ENCODE data around the gene CTBP2.

Gene CTBP2

DNA sequence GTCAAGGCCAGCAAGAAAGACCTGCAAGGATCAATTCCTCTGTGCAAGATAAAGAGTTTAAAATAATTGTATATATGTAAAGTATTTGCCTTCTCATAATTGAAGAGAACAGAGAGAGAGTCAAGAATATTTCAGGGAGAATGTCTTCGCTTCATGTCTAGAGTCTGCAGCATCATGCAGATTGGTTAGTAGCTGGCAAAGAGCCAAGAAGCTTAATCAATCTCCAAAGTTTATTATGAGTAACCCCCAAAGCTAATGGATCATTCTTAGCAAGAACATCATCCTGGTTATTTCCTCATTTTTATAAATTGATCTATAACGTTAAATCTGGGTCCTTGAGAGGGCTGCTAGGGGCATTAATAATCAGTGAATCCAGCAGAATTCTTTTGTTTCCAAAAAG is 38.9 kb upstream of the CTBP2 start:
- no peak overlapping the region for H3K4me3 ChIP-seq
- no peak for TF ChIP-seq CTCF (IDR thresholded peaks at IDR 0.05)
- intact Hi-C loops (cut with DNase I; ENCODE audit: low total_unique reads): no loop called here
- no peaks in the 10 kb centered on the region for H3K27me3 ChIP-seq
- H3K27ac ChIP-seq: no peak overlapping the region
- no peaks in the 10 kb centered on the region for H3K9me3 ChIP-seq
- DNase-seq: no peak
- no peaks in the 10 kb centered on the region for H3K4me1 ChIP-seq
- no peaks in the 10 kb centered on the region for H3K36me3 ChIP-seq

DNA sequence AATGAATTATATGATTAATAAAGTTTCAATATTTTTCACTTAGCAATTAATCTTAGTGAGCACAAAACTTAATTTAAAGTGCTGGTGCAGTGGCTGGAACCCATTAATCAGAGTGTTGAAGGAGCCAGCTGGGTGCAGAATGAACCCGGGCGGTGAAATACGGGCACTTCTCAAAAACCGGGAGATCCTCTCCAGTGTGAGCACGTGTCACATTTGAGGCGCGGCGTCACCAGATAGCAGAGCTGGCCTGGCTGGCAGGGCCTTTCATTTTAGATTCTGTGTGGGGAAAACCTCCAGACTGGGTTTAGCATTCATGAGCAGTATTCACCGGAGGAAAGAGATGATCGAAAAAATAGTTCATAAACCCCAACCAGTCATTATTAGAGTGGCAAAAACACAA is 34.5 kb upstream of the CTBP2 start:
- Histone ChIP-seq H3K9me3 (no peaks in the 10 kb centered on the region), H3K36me3 (no peaks in the 10 kb centered on the region), H3K27me3 (peaks cover 0 to 5% of the 10 kb centered on the region in 2 donors), H3K4me3 (no peak overlapping the region), H3K4me1 (no peaks in the 10 kb centered on the region), H3K27ac (no peak overlapping the region)
- intact Hi-C loops (cut with DNase I; ENCODE audit: low total_unique reads): no loop called here
- no peak for TF ChIP-seq CTCF (IDR thresholded peaks at IDR 0.05)
- no peak for DNase-seq

DNA sequence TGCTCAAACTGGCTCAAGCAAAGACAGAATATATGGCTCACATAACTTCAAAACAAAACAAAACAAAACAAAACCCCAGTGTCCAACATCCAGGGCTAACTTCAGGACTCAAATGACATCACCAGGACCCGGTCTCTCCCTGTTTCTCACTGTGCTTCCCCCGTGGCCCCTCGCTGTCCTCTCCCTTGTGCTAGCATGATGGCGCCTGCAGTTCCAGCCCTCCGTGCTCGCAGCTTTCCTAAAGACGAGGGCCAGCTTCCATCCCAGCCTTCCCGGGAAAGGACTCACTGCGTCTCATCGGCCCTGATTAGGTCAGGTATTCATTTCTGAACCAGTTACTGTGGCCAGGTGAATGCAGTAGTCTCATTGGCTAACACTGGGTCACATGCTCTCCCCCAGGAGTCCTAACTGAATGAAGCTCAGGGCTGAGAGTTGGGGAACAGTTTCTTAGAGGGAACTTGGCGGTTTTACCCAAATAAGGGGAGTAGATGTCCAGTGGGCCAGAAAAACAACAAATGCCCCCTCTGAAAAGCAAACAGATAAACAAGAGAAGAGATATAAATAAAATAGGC is 33.0 kb upstream of the CTBP2 start:
- H3K4me1 ChIP-seq: no peaks in the 10 kb centered on the region
- H3K4me3 ChIP-seq: no peak overlapping the region
- no peak overlapping the region for H3K27ac ChIP-seq
- DNase-seq: no peak
- no peaks in the 10 kb centered on the region for H3K9me3 ChIP-seq
- intact Hi-C loops (cut with DNase I; ENCODE audit: low total_unique reads): no loop called here
- TF ChIP-seq CTCF (IDR thresholded peaks at IDR 0.05): no peak
- H3K36me3 ChIP-seq: no peaks in the 10 kb centered on the region
- H3K27me3 ChIP-seq: peaks cover 0 to 5% of the 10 kb centered on the region in 2 donors

- TF ChIP-seq CTCF (IDR thresholded peaks at IDR 0.05): no peak
- Histone ChIP-seq H3K27me3 (peaks cover 0 to 5% of the 10 kb centered on the region in 2 donors), H3K36me3 (no peaks in the 10 kb centered on the region), H3K4me3 (no peak overlapping the region), H3K4me1 (no peaks in the 10 kb centered on the region), H3K27ac (no peak overlapping the region), H3K9me3 (no peaks in the 10 kb centered on the region)
- intact Hi-C loops (cut with DNase I; ENCODE audit: low total_unique reads): no loop called here
- no peak for DNase-seq
Measured at GRCh38 chr10:125192620-125193019, 32.3 kb upstream of the CTBP2 start.

GRCh38 chr10:125192005-125192404 is 31.6 kb upstream of the CTBP2 start:
- H3K36me3 ChIP-seq: no peaks in the 10 kb centered on the region
- no peak overlapping the region for H3K4me3 ChIP-seq
- TF ChIP-seq CTCF (IDR thresholded peaks at IDR 0.05): no peak
- no peaks in the 10 kb centered on the region for H3K4me1 ChIP-seq
- DNase-seq: no peak
- H3K9me3 ChIP-seq: no peaks in the 10 kb centered on the region
- H3K27ac ChIP-seq: no peak overlapping the region
- peaks cover 0 to 5% of the 10 kb centered on the region in 2 donors for H3K27me3 ChIP-seq
- intact Hi-C loops (cut with DNase I; ENCODE audit: low total_unique reads): no loop called here

DNA sequence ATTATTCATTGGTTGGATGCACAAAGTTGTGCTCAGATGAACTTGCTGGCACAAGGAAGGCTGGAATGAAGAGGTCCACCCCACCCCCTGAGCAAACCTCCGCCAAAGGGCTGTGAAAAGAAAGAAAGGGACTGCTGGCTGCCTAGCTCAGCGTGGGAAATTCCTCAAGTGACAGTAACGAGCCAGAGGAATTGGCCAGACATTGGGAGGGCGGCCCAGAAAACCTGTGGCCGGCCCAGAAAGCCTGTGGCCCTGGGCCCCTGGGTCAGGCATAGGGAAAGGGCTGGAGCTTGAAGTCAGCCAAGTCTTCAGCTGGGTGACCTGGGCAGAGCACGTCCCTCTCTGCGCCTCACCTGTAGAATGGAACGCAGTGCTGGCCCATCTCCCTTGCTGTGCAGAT is 30.6 kb upstream of the CTBP2 start:
- intact Hi-C loops (cut with DNase I; ENCODE audit: low total_unique reads): no loop called here
- H3K36me3 ChIP-seq: no peaks in the 10 kb centered on the region
- H3K27me3 ChIP-seq: peaks cover 0 to 5% of the 10 kb centered on the region in 2 donors
- H3K4me3 ChIP-seq: no peak overlapping the region
- no peaks in the 10 kb centered on the region for H3K9me3 ChIP-seq
- no peak for TF ChIP-seq CTCF (IDR thresholded peaks at IDR 0.05)
- H3K4me1 ChIP-seq: no peaks in the 10 kb centered on the region
- no peak overlapping the region for H3K27ac ChIP-seq
- DNase-seq: no peak

Measured in tibial artery (tissue), 4 donors.